CD4-positive, alpha-beta memory T cell (primary cell): Measurements from ENCODE around the gene GCN1. TPM values are rescaled to one million over a fixed set of nuclear protein-coding genes. Genes with fewer than 3 reads are reported as not detected.
A peak's percentile ranks its signal among the peaks of the same experiment; 100 is the strongest.

Source experiments
- CTCF ChIA-PET: fragments of 350-600 bp; sonication (Branson Sonifier 250); formaldehyde crosslinking; loops from one replicate; lab custom pipeline; 2021; ENCODE audit warnings: inconsistent platforms; ENCODE audit not compliant: partially characterized antibody; lab: Charles Lee
- POLR2A ChIA-PET: fragments of 350-600 bp; sonication (Branson Sonifier 250); formaldehyde crosslinking; loops from one replicate; lab custom pipeline; 2021; ENCODE audit not compliant: partially characterized antibody; lab: Charles Lee
- DNase-seq, 5 donors: peaks; one replicate each; pipeline versions ENCODE4 v3.0.0 to v3.0.0-alpha.2; 2020 to 2022; ENCODE audit warnings: mixed read lengths in 1 of 5
- H3K27ac ChIP-seq: one replicate; pipeline ENCODE4 v1.7.0; 2013; ENCODE audit warnings: low read depth, low read length
- H3K27me3 ChIP-seq: 2 replicates; pipeline ENCODE4 v1.7.0; 2013; ENCODE audit warnings: mild to moderate bottlenecking, low read length, moderate library complexity; ENCODE audit not compliant: insufficient read depth
- H3K36me3 ChIP-seq: 2 replicates; pipeline ENCODE4 v1.7.0; 2013; ENCODE audit warnings: mild to moderate bottlenecking, low read length, moderate library complexity; ENCODE audit not compliant: insufficient read depth
- H3K4me1 ChIP-seq: 2 replicates; pipeline ENCODE4 v1.7.0; 2013; ENCODE audit warnings: mild to moderate bottlenecking, low read length, moderate library complexity; ENCODE audit not compliant: insufficient read depth
- H3K4me3 ChIP-seq, 2 donors: one replicate each; pipeline ENCODE4 v1.7.0; 2013; ENCODE audit warnings: low read length in 2 of 2, mild to moderate bottlenecking in 1 of 2
- H3K9me3 ChIP-seq, 2 donors: one replicate each; pipeline ENCODE4 v1.7.0; 2013; ENCODE audit warnings: low read length in 2 of 2, control low read depth in 1 of 2; ENCODE audit not compliant: control insufficient read depth in 1 of 2
- H3K27ac Mint-ChIP-seq, 7 donors: one replicate each; pipeline ENCODE4 v1.8.0; 2020 to 2021; ENCODE audit warnings: mixed read lengths in 7 of 7, mild to moderate bottlenecking in 6 of 7, inconsistent platforms in 3 of 7, moderate library complexity in 3 of 7
- H3K27me3 Mint-ChIP-seq, 2 donors: one replicate each; pipeline ENCODE4 v1.8.0; 2020 to 2021; ENCODE audit warnings: mixed read lengths in 2 of 2
- H3K36me3 Mint-ChIP-seq, 2 donors: one replicate each; pipeline ENCODE4 v1.8.0; 2020 to 2021; ENCODE audit warnings: mixed read lengths in 2 of 2, inconsistent platforms in 1 of 2, mild to moderate bottlenecking in 1 of 2
- H3K4me1 Mint-ChIP-seq, 4 donors: one replicate each; pipeline ENCODE4 v1.8.0; 2020 to 2021; ENCODE audit warnings: mixed read lengths in 4 of 4, mild to moderate bottlenecking in 1 of 4
- H3K4me3 Mint-ChIP-seq, 8 donors: one replicate each; pipeline ENCODE4 v1.8.0; 2020 to 2021; ENCODE audit warnings: mixed read lengths in 8 of 8, mild to moderate bottlenecking in 7 of 8, moderate library complexity in 6 of 8, inconsistent platforms in 3 of 8
- H3K9me3 Mint-ChIP-seq, 8 donors: one replicate each; pipeline ENCODE4 v1.8.0; 2020 to 2021; ENCODE audit warnings: mixed read lengths in 8 of 8, mild to moderate bottlenecking in 5 of 8, inconsistent platforms in 3 of 8, moderate library complexity in 1 of 8
- intact Hi-C: fragments of 100-400 bp; cut with micrococcal nuclease; formaldehyde crosslinking; loops from one replicate; pipeline ENCODE4 v1.15.1; 2023
- polyA plus RNA-seq, 2 donors: library from polyadenylated mRNA; unstranded; fragments of 300-500 nt; fragmentation: Illumina TruSeq; gene quantifications; one replicate each; pipeline ENCODE4 v1.2.3, GENCODE V29; 2021
- total RNA-seq, 2 experiments: library from RNA; stranded (reverse); gene quantifications; one replicate each; pipeline ENCODE4 v1.2.3, GENCODE V29; 2021

The GCN1 gene
- total and polyA plus RNA-seq, 4 experiments from 2014 or later = 13.9 to 132 (median 78.1) TPM

- peak overlapping the region; percentile 85 to 99 (median 94) for H3K27ac Mint-ChIP-seq
- peaks cover 84% of the 10 kb centered on the region for H3K4me1 ChIP-seq
- no peaks in the 10 kb centered on the region for H3K27me3 ChIP-seq
- peak overlapping the region; percentile 86 to 98 (median 90) for H3K4me3 Mint-ChIP-seq
- CTCF ChIA-PET = interaction anchor here (0.9 to 2.5 kb wide), 5 partner anchors 9 to 148 kb away, joined by 3 to 11 read pairs (median 3); partner anchors contain the start of gene PXN
- POLR2A ChIA-PET = interaction anchor here (0.7 to 5.1 kb wide), 22 partner anchors 8 to 175 kb away, joined by 3 to 52 read pairs (median 6); partner anchors contain the start of genes BICDL1, GCN1, PXN and RNU4-1
- no peaks in the 10 kb centered on the region for H3K9me3 ChIP-seq
- peaks cover 16 to 30% of the 10 kb centered on the region in 2 donors for H3K36me3 Mint-ChIP-seq
- peak overlapping the region; percentile 75 to 80 for H3K4me3 ChIP-seq
- H3K27ac ChIP-seq = peak overlapping the region; percentile 83
- peaks cover 0 to 3% (median 0%) of the 10 kb centered on the region in 8 donors for H3K9me3 Mint-ChIP-seq
- peaks cover 5% of the 10 kb centered on the region for H3K36me3 ChIP-seq
- DNase-seq = peak; percentile 95 to 99 (median 97)
- intact Hi-C loops = loop anchor here (1.0 to 5.0 kb wide), 4 partner anchors 30 to 1740 kb away; partner anchors contain the start of genes RPLP0 and SUDS3
- no peaks in the 10 kb centered on the region for H3K27me3 Mint-ChIP-seq
- H3K4me1 Mint-ChIP-seq = peaks cover 59 to 88% (median 76%) of the 10 kb centered on the region in 4 donors
Measured at GRCh38 chr12:120116792-120117651, 77.5 kb downstream of the GCN1 start.

GRCh38 chr12:120116441-120116791, 78.1 kb downstream of the GCN1 start, which contains the start of gene RAB35:
Gene RAB35, minus strand, starts transcription at chr12:120116753. Its CDS starts 103 bp downstream, at chr12:120116650.
- Mint-ChIP-seq H3K27me3 (no peaks in the 10 kb centered on the region), H3K4me3 (peak within 1 kb of the TSS; percentile 93 to 98 (median 97)), H3K36me3 (peaks cover 16 to 32% of the 10 kb centered on the region in 2 donors), H3K4me1 (peaks cover 56 to 88% (median 74%) of the 10 kb centered on the region in 4 donors), H3K27ac (peak within 1 kb of the TSS; percentile 85 to 99 (median 95)), H3K9me3 (peaks cover 0 to 3% (median 0%) of the 10 kb centered on the region in 8 donors)
- Histone ChIP-seq H3K36me3 (peaks cover 5% of the 10 kb centered on the region), H3K27me3 (no peaks in the 10 kb centered on the region), H3K9me3 (no peaks in the 10 kb centered on the region), H3K4me3 (peak within 1 kb of the TSS; percentile 75 to 89), H3K4me1 (peaks cover 84% of the 10 kb centered on the region), H3K27ac (peak within 1 kb of the TSS; percentile 83)
- intact Hi-C loops = loop anchor here (1.0 to 5.0 kb wide), 3 partner anchors 29 to 1739 kb away; partner anchors contain the start of genes RPLP0 and SUDS3
- no peak for DNase-seq
- ChIA-PET CTCF (interaction anchor here (0.9 to 2.5 kb wide), 4 partner anchors 10 to 149 kb away, joined by 3 to 11 read pairs (median 4); partner anchors contain the start of gene PXN), POLR2A (interaction anchor here (0.7 to 5.1 kb wide), 22 partner anchors 8 to 175 kb away, joined by 3 to 52 read pairs (median 6); partner anchors contain the start of genes BICDL1, GCN1, PXN and RNU4-1)

GRCh38 chr12:120115692-120116440, 78.6 kb downstream of the GCN1 start:
- no peaks in the 10 kb centered on the region for H3K9me3 ChIP-seq
- intact Hi-C loops = loop anchor here (1.0 to 5.0 kb wide), 3 partner anchors 29 to 1739 kb away; partner anchors contain the start of genes RPLP0 and SUDS3
- no peaks in the 10 kb centered on the region for H3K27me3 ChIP-seq
- Mint-ChIP-seq H3K4me1 (peaks cover 54 to 88% (median 73%) of the 10 kb centered on the region in 4 donors), H3K9me3 (peaks cover 0 to 3% (median 0%) of the 10 kb centered on the region in 8 donors), H3K27me3 (no peaks in the 10 kb centered on the region), H3K36me3 (peaks cover 16 to 35% of the 10 kb centered on the region in 2 donors), H3K4me3 (peak overlapping the region; percentile 92 to 98 (median 97)), H3K27ac (peak overlapping the region; percentile 76 to 97 (median 95))
- H3K4me3 ChIP-seq = peak overlapping the region; percentile 49 to 89
- ChIA-PET POLR2A (interaction anchor here (1.1 to 5.1 kb wide), 16 partner anchors 7 to 176 kb away, joined by 3 to 52 read pairs (median 7); partner anchors contain the start of genes BICDL1, RNU4-1, RNU4-2 and RPLP0), CTCF (interaction anchor here (0.7 to 1.8 kb wide), 2 partner anchors 29 to 108 kb away, joined by 3 to 10 read pairs; no protein-coding TSS in a partner anchor)
- H3K4me1 ChIP-seq = peaks cover 84% of the 10 kb centered on the region
- H3K36me3 ChIP-seq = peaks cover 5% of the 10 kb centered on the region
- H3K27ac ChIP-seq = peak overlapping the region; percentile 83
- no peak for DNase-seq

GRCh38 chr12:120115066-120115465, 79.4 kb downstream of the GCN1 start:
- H3K27me3 ChIP-seq = no peaks in the 10 kb centered on the region
- CTCF ChIA-PET = interaction anchor here (1.8 kb wide), 1 partner anchor 28 kb away, joined by 10 read pairs; no protein-coding TSS in a partner anchor
- Mint-ChIP-seq H3K27ac (peak overlapping the region; percentile 76 to 97 (median 95)), H3K36me3 (peaks cover 19 to 37% of the 10 kb centered on the region in 2 donors), H3K27me3 (no peaks in the 10 kb centered on the region), H3K4me3 (peak overlapping the region; percentile 92 to 98 (median 97)), H3K9me3 (peaks cover 0 to 3% (median 0%) of the 10 kb centered on the region in 8 donors), H3K4me1 (peaks cover 55 to 89% (median 74%) of the 10 kb centered on the region in 4 donors)
- H3K4me1 ChIP-seq = peaks cover 85% of the 10 kb centered on the region
- no peaks in the 10 kb centered on the region for H3K9me3 ChIP-seq
- H3K36me3 ChIP-seq = peaks cover 5% of the 10 kb centered on the region
- DNase-seq = no peak
- intact Hi-C loops = loop anchor here (5.0 kb wide), 1 partner anchor 1738 kb away; the partner anchor contains the start of gene SUDS3
- POLR2A ChIA-PET = interaction anchor here (1.2 to 5.1 kb wide), 8 partner anchors 10 to 177 kb away, joined by 3 to 52 read pairs (median 7); partner anchors contain the start of genes BICDL1, RNU4-1, RNU4-2 and RPLP0
- peak overlapping the region; percentile 12 to 89 for H3K4me3 ChIP-seq
- H3K27ac ChIP-seq = peak overlapping the region; percentile 83

GRCh38 chr12:120110550-120111501, 83.7 kb downstream of the GCN1 start:
- Histone ChIP-seq H3K4me1 (peaks cover 76% of the 10 kb centered on the region), H3K9me3 (no peaks in the 10 kb centered on the region), H3K27me3 (no peaks in the 10 kb centered on the region), H3K27ac (peak overlapping the region; percentile 56), H3K36me3 (peaks cover 23% of the 10 kb centered on the region), H3K4me3 (peak overlapping the region in 1 of 2 donors; percentile 45)
- Mint-ChIP-seq H3K9me3 (peaks cover 0 to 2% (median 0%) of the 10 kb centered on the region in 8 donors), H3K36me3 (peaks cover 28 to 49% of the 10 kb centered on the region in 2 donors), H3K4me1 (peaks cover 52 to 87% (median 67%) of the 10 kb centered on the region in 4 donors), H3K27ac (peak overlapping the region; percentile 69 to 94 (median 78)), H3K27me3 (no peaks in the 10 kb centered on the region), H3K4me3 (peak overlapping the region; percentile 33 to 85 (median 80))
- ChIA-PET POLR2A (interaction anchor here (0.9 to 4.5 kb wide), 7 partner anchors 10 to 181 kb away, joined by 3 to 27 read pairs (median 10); partner anchors contain the start of genes BICDL1, RNU4-2 and RPLP0), CTCF (interaction anchor here (0.8 to 2.2 kb wide), 4 partner anchors 24 to 90 kb away, joined by 3 to 11 read pairs (median 4); partner anchors contain the start of gene RPLP0)
- intact Hi-C loops = loop anchor here (1.0 kb wide), 1 partner anchor 24 kb away; no protein-coding TSS in a partner anchor
- peak; percentile 49 to 70 (median 61) for DNase-seq
